HepG2 (cell line): ENCODE measurements around the gene RERE.

Experiments
- CBX5 ChIP-seq: sonication (generic); formaldehyde crosslinking; IDR thresholded peaks from 2 replicates; pipeline ENCODE4 v1.4.0; 2020; ENCODE audit warnings: missing genetic modification reagents, borderline replicate concordance
- DZIP1 ChIP-seq: sonication (generic); formaldehyde crosslinking; IDR thresholded peaks from 2 replicates; pipeline ENCODE4 v1.5.0; 2020; ENCODE audit warnings: mild to moderate bottlenecking, missing genetic modification reagents
- ESRRA ChIP-seq: sonication (generic); formaldehyde crosslinking; IDR thresholded peaks from 2 replicates; pipeline ENCODE4 v1.5.1; 2020; ENCODE audit warnings: mild to moderate bottlenecking, low read depth, missing genetic modification reagents
- ETS1 ChIP-seq: sonication (generic); formaldehyde crosslinking; IDR thresholded peaks from 2 replicates; pipeline ENCODE4 v1.4.0; 2020; ENCODE audit warnings: missing genetic modification reagents
- PAX8 ChIP-seq: sonication (generic); formaldehyde crosslinking; IDR thresholded peaks from 2 replicates; pipeline ENCODE4 v1.8.0; 2022; ENCODE audit warnings: mild to moderate bottlenecking, missing genetic modification reagents, borderline replicate concordance
- PHF20 ChIP-seq: sonication (generic); formaldehyde crosslinking; IDR thresholded peaks from 2 replicates; pipeline ENCODE4 v1.5.0; 2020; ENCODE audit warnings: mild to moderate bottlenecking, missing genetic modification reagents
- POLR2AphosphoS5 ChIP-seq: IDR thresholded peaks from 2 replicates; pipeline ENCODE4 v1.6.1; 2012; ENCODE audit warnings: low read depth, low read length
- REXO4 ChIP-seq: sonication (generic); formaldehyde crosslinking; IDR thresholded peaks from 2 replicates; pipeline ENCODE4 v1.8.0; 2022; ENCODE audit warnings: missing genetic modification reagents, mild to moderate bottlenecking, borderline replicate concordance
- TAF1 ChIP-seq: sonication (generic); formaldehyde crosslinking; IDR thresholded peaks from 2 replicates; pipeline ENCODE4 v1.4.0; 2020; ENCODE audit warnings: missing genetic modification reagents
- ZFAT ChIP-seq: sonication (generic); formaldehyde crosslinking; conservative IDR thresholded peaks from 2 replicates; pipeline ENCODE4 v1.8.1; 2023; ENCODE audit warnings: missing genetic modification reagents, inconsistent platforms
- ZNF713 ChIP-seq: sonication (generic); formaldehyde crosslinking; IDR thresholded peaks from 2 replicates; pipeline ENCODE4 v1.4.0; 2020; ENCODE audit warnings: mild to moderate bottlenecking, missing genetic modification reagents
- ZNF737 ChIP-seq: sonication (generic); formaldehyde crosslinking; IDR thresholded peaks from 2 replicates; pipeline ENCODE4 v1.5.0; 2020; ENCODE audit warnings: missing genetic modification reagents, mild to moderate bottlenecking, borderline replicate concordance
- ZNF766 ChIP-seq: sonication (generic); formaldehyde crosslinking; IDR thresholded peaks from 2 replicates; pipeline ENCODE4 v1.5.0; 2020; ENCODE audit warnings: missing genetic modification reagents, borderline replicate concordance
- ZSCAN30 ChIP-seq: sonication (generic); formaldehyde crosslinking; IDR thresholded peaks from 2 replicates; pipeline ENCODE4 v1.5.0; 2020; ENCODE audit warnings: mild to moderate bottlenecking, missing genetic modification reagents

GRCh38 chr1:8752411-8752810 lies 65.0 kb downstream of the RERE start:
- TF ChIP-seq ESRRA (CRISPR knock-in tag) (no peak), ZNF766 (CRISPR knock-in tag) (no peak), DZIP1 (CRISPR knock-in tag) (no peak), ZNF737 (CRISPR knock-in tag) (no peak), PAX8 (CRISPR knock-in tag) (no peak), REXO4 (no peak), TAF1 (no peak), ETS1 (CRISPR knock-in tag) (no peak), ZFAT (CRISPR knock-in tag) (no peak), POLR2AphosphoS5 (no peak), CBX5 (CRISPR knock-in tag) (no peak), ZSCAN30 (CRISPR knock-in tag) (no peak), ZNF713 (CRISPR knock-in tag) (no peak), PHF20 (no peak)
